ENCODE measurements around the gene CCDC83. TPM values are rescaled to one million over a fixed set of nuclear protein-coding genes. Genes with fewer than 3 reads are reported as not detected.
"Not testable (repeated sequence)": the region's sequence is repeated elsewhere in the genome, so short reads cannot be mapped to it uniquely, and the experiment has no call there.

Gene CCDC83
- total RNA-seq, 2 experiments from 2014 or later, result not detected

GRCh38 chr11:85949798-85950197 is 94.6 kb downstream of the CCDC83 start:
- DNase-seq (no peak), ATAC-seq (no peak)
- Mint-ChIP-seq H3K27ac (no peak overlapping the region), H3K4me1 (ENCODE audit: low read depth) (peaks cover 40% of the 10 kb centered on the region), H3K36me3 (ENCODE audit: low read depth) (peaks cover 32% of the 10 kb centered on the region), H3K27me3 (no peaks in the 10 kb centered on the region), H3K4me3 (no peak overlapping the region), H3K9me3 (peaks cover 44% of the 10 kb centered on the region)
- intact Hi-C loops (cut with micrococcal nuclease), result loop anchor here (5.0 to 10.0 kb wide), 2 partner anchors 338 to 495 kb away; no protein-coding TSS in a partner anchor
- no peak for TF ChIP-seq CTCF (IDR thresholded peaks at IDR 0.05)
- ChIA-PET POLR2A (no interaction called here), CTCF (interaction anchor here (1.6 kb wide), 1 partner anchor 19 kb away, joined by 4 read pairs; no protein-coding TSS in a partner anchor)

- CTCF ChIA-PET, result no interaction called here
- Mint-ChIP-seq H3K36me3 (ENCODE audit: low read depth) (peaks cover 34% of the 10 kb centered on the region), H3K4me1 (ENCODE audit: low read depth) (peaks cover 38% of the 10 kb centered on the region), H3K9me3 (peaks cover 40% of the 10 kb centered on the region), H3K27me3 (no peaks in the 10 kb centered on the region), H3K27ac (no peak overlapping the region), H3K4me3 (no peak overlapping the region)
- TF ChIP-seq CTCF (IDR thresholded peaks at IDR 0.05), result no peak
- no peak for DNase-seq
- no peak for ATAC-seq
- POLR2A ChIA-PET, result interaction anchor here (0.7 to 1.0 kb wide), 2 partner anchors 24 to 186 kb away, joined by 3 read pairs; no protein-coding TSS in a partner anchor
- intact Hi-C loops (cut with micrococcal nuclease), result no loop called here
Observed at GRCh38 chr11:85950317-85951048, 95.3 kb downstream of the CCDC83 start.

GRCh38 chr11:85951049-85951405 is 95.8 kb downstream of the CCDC83 start:
- H3K27me3 Mint-ChIP-seq, result no peaks in the 10 kb centered on the region
- H3K4me3 Mint-ChIP-seq, result no peak overlapping the region
- ATAC-seq (no peak), DNase-seq (no peak)
- peaks cover 35% of the 10 kb centered on the region for H3K36me3 Mint-ChIP-seq (ENCODE audit: low read depth)
- CTCF ChIA-PET, result interaction anchor here (0.9 kb wide), 1 partner anchor 242 kb away, joined by 3 read pairs; no protein-coding TSS in a partner anchor
- H3K9me3 Mint-ChIP-seq, result peaks cover 35% of the 10 kb centered on the region
- TF ChIP-seq CTCF (IDR thresholded peaks at IDR 0.05), result no peak
- peaks cover 33% of the 10 kb centered on the region for H3K4me1 Mint-ChIP-seq (ENCODE audit: low read depth)
- no peak overlapping the region for H3K27ac Mint-ChIP-seq
- intact Hi-C loops (cut with micrococcal nuclease), result no loop called here
- POLR2A ChIA-PET, result interaction anchor here (0.7 to 1.0 kb wide), 2 partner anchors 23 to 185 kb away, joined by 3 read pairs; no protein-coding TSS in a partner anchor

GRCh38 chr11:85951428-85952107 is 96.4 kb downstream of the CCDC83 start:
- H3K27ac Mint-ChIP-seq, result no peak overlapping the region
- intact Hi-C loops (cut with micrococcal nuclease), result no loop called here
- H3K4me3 Mint-ChIP-seq, result no peak overlapping the region
- H3K9me3 Mint-ChIP-seq, result peaks cover 32% of the 10 kb centered on the region
- no peak for TF ChIP-seq CTCF (IDR thresholded peaks at IDR 0.05)
- no peaks in the 10 kb centered on the region for H3K27me3 Mint-ChIP-seq
- H3K4me1 Mint-ChIP-seq (ENCODE audit: low read depth), result peaks cover 29% of the 10 kb centered on the region
- DNase-seq, result no peak
- ChIA-PET CTCF (interaction anchor here (0.9 kb wide), 1 partner anchor 242 kb away, joined by 3 read pairs; no protein-coding TSS in a partner anchor), POLR2A (interaction anchor here (1.0 kb wide), 1 partner anchor 185 kb away, joined by 3 read pairs; no protein-coding TSS in a partner anchor)
- no peak for ATAC-seq
- H3K36me3 Mint-ChIP-seq (ENCODE audit: low read depth), result peaks cover 40% of the 10 kb centered on the region

GRCh38 chr11:85952108-85952485 is 96.9 kb downstream of the CCDC83 start:
- ATAC-seq; H3K27me3 Mint-ChIP-seq; POLR2A ChIA-PET; H3K4me3 Mint-ChIP-seq; intact Hi-C loops (cut with micrococcal nuclease); DNase-seq; H3K27ac Mint-ChIP-seq: not testable (repeated sequence)
- Mint-ChIP-seq H3K4me1 (ENCODE audit: low read depth) (peaks cover 23% of the 10 kb centered on the region), H3K9me3 (peaks cover 32% of the 10 kb centered on the region), H3K36me3 (ENCODE audit: low read depth) (peaks cover 45% of the 10 kb centered on the region)
- CTCF ChIA-PET, result interaction anchor here (0.9 kb wide), 1 partner anchor 241 kb away, joined by 3 read pairs; no protein-coding TSS in a partner anchor

Measured in activated CD8-positive, alpha-beta T cell treated with anti-CD3 and anti-CD28 coated beads for 36 hours (primary cell).